Measurements from ENCODE around the gene PPARG.
"Not testable (repeated sequence)": the region's sequence is repeated elsewhere in the genome, so short reads cannot be mapped to it uniquely, and the experiment has no call there.

Gene PPARG

GRCh38 chr3:12284591-12284990, 4.3 kb upstream of the PPARG start:
- H3K27me3 ChIP-seq (ENCODE audit: control insufficient read depth, insufficient read depth, low read length), result no peaks in the 10 kb centered on the region
- H3K4me2 ChIP-seq (ENCODE audit: low read length), result no peak overlapping the region
- no peaks in the 10 kb centered on the region for H3K36me3 ChIP-seq (ENCODE audit: insufficient read depth, low read length)
- H3K4me1 ChIP-seq (ENCODE audit: control insufficient read depth, insufficient read depth, low read length), result peaks cover 8% of the 10 kb centered on the region
- H3K4me3 ChIP-seq (ENCODE audit: low read length), result no peak overlapping the region
- no peaks in the 10 kb centered on the region for H3K9me3 ChIP-seq (replicated peaks; ENCODE audit: low read length)
- H3K9ac ChIP-seq (ENCODE audit: low read depth, low read length), result no peak overlapping the region

GRCh38 chr3:12285003-12285555, 3.8 kb upstream of the PPARG start:
- no peaks in the 10 kb centered on the region for H3K36me3 ChIP-seq (ENCODE audit: insufficient read depth, low read length)
- H3K27me3 ChIP-seq (ENCODE audit: control insufficient read depth, insufficient read depth, low read length), result no peaks in the 10 kb centered on the region
- no peak overlapping the region for H3K4me3 ChIP-seq (ENCODE audit: low read length)
- H3K9me3 ChIP-seq (replicated peaks; ENCODE audit: low read length), result no peaks in the 10 kb centered on the region
- peaks cover 8% of the 10 kb centered on the region for H3K4me1 ChIP-seq (ENCODE audit: control insufficient read depth, insufficient read depth, low read length)
- H3K4me2 ChIP-seq (ENCODE audit: low read length), result no peak overlapping the region
- H3K9ac ChIP-seq (ENCODE audit: low read depth, low read length), result no peak overlapping the region

GRCh38 chr3:12285779-12286178, 3.1 kb upstream of the PPARG start:
- not testable (repeated sequence) for H3K4me2 ChIP-seq (ENCODE audit: low read length); H3K4me3 ChIP-seq (ENCODE audit: low read length); H3K4me1 ChIP-seq (ENCODE audit: control insufficient read depth, insufficient read depth, low read length); H3K27me3 ChIP-seq (ENCODE audit: control insufficient read depth, insufficient read depth, low read length); H3K9me3 ChIP-seq (replicated peaks; ENCODE audit: low read length); H3K36me3 ChIP-seq (ENCODE audit: insufficient read depth, low read length); H3K9ac ChIP-seq (ENCODE audit: low read depth, low read length)

- Histone ChIP-seq H3K27me3 (ENCODE audit: control insufficient read depth, insufficient read depth, low read length) (no peaks in the 10 kb centered on the region), H3K4me3 (ENCODE audit: low read length) (no peak overlapping the region), H3K4me1 (ENCODE audit: control insufficient read depth, insufficient read depth, low read length) (peaks cover 6% of the 10 kb centered on the region), H3K9ac (ENCODE audit: low read depth, low read length) (no peak overlapping the region), H3K4me2 (ENCODE audit: low read length) (no peak overlapping the region), H3K9me3 (replicated peaks; ENCODE audit: low read length) (no peaks in the 10 kb centered on the region), H3K36me3 (ENCODE audit: insufficient read depth, low read length) (no peaks in the 10 kb centered on the region)
These were observed 2.4 kb upstream of the PPARG start for GRCh38 chr3:12286504-12286903.

GRCh38 chr3:12286927-12287726, 1.7 kb upstream of the PPARG start:
- Histone ChIP-seq H3K4me3 (ENCODE audit: low read length) (peak overlapping the region; percentile 64), H3K9ac (ENCODE audit: low read depth, low read length) (peak overlapping the region; percentile 76), H3K4me2 (ENCODE audit: low read length) (peak overlapping the region; percentile 79), H3K9me3 (replicated peaks; ENCODE audit: low read length) (no peaks in the 10 kb centered on the region), H3K27me3 (ENCODE audit: control insufficient read depth, insufficient read depth, low read length) (no peaks in the 10 kb centered on the region), H3K4me1 (ENCODE audit: control insufficient read depth, insufficient read depth, low read length) (peaks cover 6% of the 10 kb centered on the region), H3K36me3 (ENCODE audit: insufficient read depth, low read length) (no peaks in the 10 kb centered on the region)

- no peaks in the 10 kb centered on the region for H3K27me3 ChIP-seq (ENCODE audit: control insufficient read depth, insufficient read depth, low read length)
- peaks cover 6% of the 10 kb centered on the region for H3K4me1 ChIP-seq (ENCODE audit: control insufficient read depth, insufficient read depth, low read length)
- H3K4me3 ChIP-seq (ENCODE audit: low read length), result peak overlapping the region; percentile 81
- H3K9ac ChIP-seq (ENCODE audit: low read depth, low read length), result peak overlapping the region; percentile 91
- peak overlapping the region; percentile 90 for H3K4me2 ChIP-seq (ENCODE audit: low read length)
- no peaks in the 10 kb centered on the region for H3K36me3 ChIP-seq (ENCODE audit: insufficient read depth, low read length)
- H3K9me3 ChIP-seq (replicated peaks; ENCODE audit: low read length), result no peaks in the 10 kb centered on the region
These were observed 1.1 kb upstream of the PPARG start for GRCh38 chr3:12287727-12288181.

- Histone ChIP-seq H3K27me3 (ENCODE audit: control insufficient read depth, insufficient read depth, low read length) (no peaks in the 10 kb centered on the region), H3K9me3 (replicated peaks; ENCODE audit: low read length) (no peaks in the 10 kb centered on the region), H3K9ac (ENCODE audit: low read depth, low read length) (peak overlapping the region; percentile 91), H3K4me2 (ENCODE audit: low read length) (peak overlapping the region; percentile 90), H3K4me3 (ENCODE audit: low read length) (peak overlapping the region; percentile 81), H3K36me3 (ENCODE audit: insufficient read depth, low read length) (no peaks in the 10 kb centered on the region), H3K4me1 (ENCODE audit: control insufficient read depth, insufficient read depth, low read length) (peaks cover 12% of the 10 kb centered on the region)
These were observed 654 bp downstream of the PPARG start for GRCh38 chr3:12289524-12289923.

- Histone ChIP-seq H3K4me1 (ENCODE audit: control insufficient read depth, insufficient read depth, low read length) (peaks cover 12% of the 10 kb centered on the region), H3K9ac (ENCODE audit: low read depth, low read length) (no peak overlapping the region), H3K9me3 (replicated peaks; ENCODE audit: low read length) (no peaks in the 10 kb centered on the region), H3K4me2 (ENCODE audit: low read length) (no peak overlapping the region), H3K27me3 (ENCODE audit: control insufficient read depth, insufficient read depth, low read length) (no peaks in the 10 kb centered on the region), H3K36me3 (ENCODE audit: insufficient read depth, low read length) (no peaks in the 10 kb centered on the region), H3K4me3 (ENCODE audit: low read length) (no peak overlapping the region)
These were observed 3.9 kb downstream of the PPARG start for GRCh38 chr3:12292770-12293169.

GRCh38 chr3:12294885-12295580, 6.2 kb downstream of the PPARG start:
- no peaks in the 10 kb centered on the region for H3K9me3 ChIP-seq (replicated peaks; ENCODE audit: low read length)
- peaks cover 12% of the 10 kb centered on the region for H3K4me1 ChIP-seq (ENCODE audit: control insufficient read depth, insufficient read depth, low read length)
- no peaks in the 10 kb centered on the region for H3K27me3 ChIP-seq (ENCODE audit: control insufficient read depth, insufficient read depth, low read length)
- H3K4me2 ChIP-seq (ENCODE audit: low read length), result peak overlapping the region; percentile 60
- no peaks in the 10 kb centered on the region for H3K36me3 ChIP-seq (ENCODE audit: insufficient read depth, low read length)
- H3K4me3 ChIP-seq (ENCODE audit: low read length), result no peak overlapping the region
- peak overlapping the region; percentile 48 for H3K9ac ChIP-seq (ENCODE audit: low read depth, low read length)

GRCh38 chr3:12296511-12296910, 7.6 kb downstream of the PPARG start:
- H3K4me2 ChIP-seq (ENCODE audit: low read length), result no peak overlapping the region
- H3K9me3 ChIP-seq (replicated peaks; ENCODE audit: low read length), result no peaks in the 10 kb centered on the region
- peaks cover 12% of the 10 kb centered on the region for H3K4me1 ChIP-seq (ENCODE audit: control insufficient read depth, insufficient read depth, low read length)
- no peaks in the 10 kb centered on the region for H3K27me3 ChIP-seq (ENCODE audit: control insufficient read depth, insufficient read depth, low read length)
- H3K9ac ChIP-seq (ENCODE audit: low read depth, low read length), result no peak overlapping the region
- H3K36me3 ChIP-seq (ENCODE audit: insufficient read depth, low read length), result no peaks in the 10 kb centered on the region
- H3K4me3 ChIP-seq (ENCODE audit: low read length), result no peak overlapping the region

GRCh38 chr3:12299026-12299425, 10.2 kb downstream of the PPARG start:
- H3K4me3 ChIP-seq (ENCODE audit: low read length), result no peak overlapping the region
- peaks cover 18% of the 10 kb centered on the region for H3K4me1 ChIP-seq (ENCODE audit: control insufficient read depth, insufficient read depth, low read length)
- no peaks in the 10 kb centered on the region for H3K9me3 ChIP-seq (replicated peaks; ENCODE audit: low read length)
- no peaks in the 10 kb centered on the region for H3K27me3 ChIP-seq (ENCODE audit: control insufficient read depth, insufficient read depth, low read length)
- H3K9ac ChIP-seq (ENCODE audit: low read depth, low read length), result no peak overlapping the region
- H3K4me2 ChIP-seq (ENCODE audit: low read length), result no peak overlapping the region
- no peaks in the 10 kb centered on the region for H3K36me3 ChIP-seq (ENCODE audit: insufficient read depth, low read length)
